Caco-2 (cell line): Measurements from ENCODE around the gene IL12RB2. TPM values are rescaled to one million over a fixed set of nuclear protein-coding genes. Genes with fewer than 3 reads are reported as not detected.

Experiments used
- BruUV-seq: library from RNA; stranded (reverse); fragments of 400-500 nt; replicated peaks from 2 replicates; lab custom pipeline; 2021; lab: Mats Ljungman, UMichigan
- CTCF ChIA-PET: fragments of 300-600 bp; sonication (Branson Sonifier 250); formaldehyde crosslinking; loops from one replicate; lab custom pipeline; 2022; ENCODE audit warnings: antibody characterized with exemption; lab: Charles Lee
- POLR2A ChIA-PET: fragments of 300-600 bp; sonication (Branson Sonifier 250); formaldehyde crosslinking; loops from one replicate; lab custom pipeline; 2022; ENCODE audit warnings: antibody characterized with exemption; lab: Charles Lee
- DNase-seq, 2 experiments: peaks; one replicate each; pipeline versions ENCODE4 v3.0.0 to v3.0.0-alpha.2; 2020 to 2022
- H3K27me3 ChIP-seq: replicated peaks from 2 replicates; pipeline ENCODE4 v1.6.0; 2011; ENCODE audit warnings: low read length; ENCODE audit not compliant: control insufficient read depth, insufficient read depth
- H3K36me3 ChIP-seq: 2 replicates; pipeline ENCODE4 v1.5.1; 2011; ENCODE audit warnings: low read length; ENCODE audit not compliant: control insufficient read depth, insufficient read depth
- H3K4me1 ChIP-seq: fragments of 250-450 bp; sonication (Bioruptor Pico); 2 replicates; pipeline ENCODE4 v1.5.1; 2020; ENCODE audit warnings: mild to moderate bottlenecking
- H3K4me3 ChIP-seq: 2 replicates; pipeline ENCODE4 v1.5.1; 2011; ENCODE audit warnings: low read depth, mild to moderate bottlenecking, control low read depth, low read length
- H3K9me3 ChIP-seq: fragments of 250-450 bp; sonication (Bioruptor Pico); 2 replicates; pipeline ENCODE4 v1.5.1; 2020; ENCODE audit warnings: mild to moderate bottlenecking, moderate library complexity
- H3K27ac Mint-ChIP-seq: one replicate; pipeline ENCODE4 v1.8.0; 2022; ENCODE audit warnings: mixed read lengths; ENCODE audit not compliant: unreplicated experiment
- H3K27me3 Mint-ChIP-seq: one replicate; pipeline ENCODE4 v1.8.0; 2022; ENCODE audit warnings: mixed read lengths; ENCODE audit not compliant: insufficient read depth, unreplicated experiment
- H3K36me3 Mint-ChIP-seq: one replicate; pipeline ENCODE4 v1.8.0; 2022; ENCODE audit warnings: mild to moderate bottlenecking, mixed read lengths; ENCODE audit not compliant: insufficient read depth, unreplicated experiment
- H3K4me1 Mint-ChIP-seq: one replicate; pipeline ENCODE4 v1.8.0; 2022; ENCODE audit warnings: low read depth, mixed read lengths; ENCODE audit not compliant: unreplicated experiment
- H3K4me3 Mint-ChIP-seq: one replicate; pipeline ENCODE4 v1.8.0; 2022; ENCODE audit warnings: mild to moderate bottlenecking, moderate library complexity, mixed read lengths; ENCODE audit not compliant: unreplicated experiment
- H3K9me3 Mint-ChIP-seq: one replicate; pipeline ENCODE4 v1.8.0; 2022; ENCODE audit warnings: mixed read lengths; ENCODE audit not compliant: unreplicated experiment
- CTCF ChIP-seq, 2 experiments: fragments of 200-600 bp in 1 of 2; IDR thresholded peaks; 1 replicate in 1 of 2; 2 replicates in 1 of 2; pipeline versions ENCODE4 v1.5.1 to v1.8.0; 2011 to 2022; ENCODE audit warnings: antibody characterized with exemption in 1 of 2, control low read depth in 1 of 2, inconsistent platforms in 1 of 2, low read depth in 1 of 2, low read length in 1 of 2, mild to moderate bottlenecking in 1 of 2, moderate library complexity in 1 of 2; ENCODE audit not compliant: insufficient read depth in 1 of 2, severe bottlenecking in 1 of 2, unreplicated experiment in 1 of 2
- intact Hi-C: fragments of 100-400 bp; cut with micrococcal nuclease; formaldehyde crosslinking; loops from one replicate; pipeline ENCODE4 v1.10.0; 2022; ENCODE audit not compliant: unreplicated experiment
- total RNA-seq: library from RNA; stranded (reverse); gene quantifications from 2 replicates; pipeline ENCODE4 v1.2.3, GENCODE V29; 2022

The IL12RB2 gene
- total RNA-seq, 1 experiment from 2014 or later, result 0.54 TPM

DNA sequence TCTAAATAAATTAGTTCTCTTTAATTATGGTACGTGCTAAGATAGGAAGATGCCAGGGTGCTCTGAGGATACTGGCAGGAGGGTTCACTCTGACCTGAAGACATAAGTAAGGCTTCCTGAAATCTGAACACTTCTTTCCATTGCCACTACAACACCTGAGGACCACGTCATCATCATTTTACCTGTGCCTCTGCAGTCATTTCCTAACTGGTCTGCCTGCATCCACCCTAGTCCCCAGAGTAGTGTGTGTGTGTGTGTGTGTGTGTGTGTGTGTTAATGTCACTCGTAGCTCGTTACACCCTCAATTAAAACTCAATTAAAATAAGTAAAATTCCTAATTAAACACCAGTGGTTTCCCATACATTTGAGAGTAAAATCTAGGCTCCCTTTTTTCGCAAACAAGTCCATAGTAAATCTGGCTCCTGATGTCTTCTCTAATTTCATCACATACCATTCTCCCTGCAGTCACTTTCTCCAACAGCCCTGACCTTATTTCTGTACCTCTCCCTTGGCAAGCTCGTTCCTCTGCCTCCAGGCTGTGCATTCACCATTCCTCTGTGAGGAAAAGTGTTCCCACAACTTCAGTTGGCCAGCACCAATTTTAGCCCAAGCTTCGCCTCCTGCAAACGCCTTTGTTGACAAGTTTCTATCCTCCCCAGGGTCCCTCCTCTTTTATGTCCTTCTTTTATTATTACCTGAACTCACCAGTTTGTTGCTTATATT is 8.7 kb downstream of the IL12RB2 start:
- Histone ChIP-seq H3K36me3 (no peaks in the 10 kb centered on the region), H3K4me3 (no peak overlapping the region), H3K9me3 (no peaks in the 10 kb centered on the region), H3K27me3 (no peaks in the 10 kb centered on the region), H3K4me1 (no peaks in the 10 kb centered on the region)
- Mint-ChIP-seq H3K9me3 (no peaks in the 10 kb centered on the region), H3K4me1 (no peaks in the 10 kb centered on the region), H3K27ac (no peak overlapping the region), H3K27me3 (peaks cover 3% of the 10 kb centered on the region), H3K4me3 (no peak overlapping the region), H3K36me3 (no peaks in the 10 kb centered on the region)
- CTCF ChIA-PET, result no interaction called here
- POLR2A ChIA-PET, result no interaction called here
- intact Hi-C loops, result no loop called here
- no TSS peak for BruUV-seq
- no peak for TF ChIP-seq CTCF (IDR thresholded peaks at IDR 0.05; ENCODE audit: insufficient read depth in 1 of 2, low read depth in 1 of 2, low read length in 1 of 2, severe bottlenecking in 1 of 2, unreplicated experiment in 1 of 2)
- no peak for DNase-seq

DNA sequence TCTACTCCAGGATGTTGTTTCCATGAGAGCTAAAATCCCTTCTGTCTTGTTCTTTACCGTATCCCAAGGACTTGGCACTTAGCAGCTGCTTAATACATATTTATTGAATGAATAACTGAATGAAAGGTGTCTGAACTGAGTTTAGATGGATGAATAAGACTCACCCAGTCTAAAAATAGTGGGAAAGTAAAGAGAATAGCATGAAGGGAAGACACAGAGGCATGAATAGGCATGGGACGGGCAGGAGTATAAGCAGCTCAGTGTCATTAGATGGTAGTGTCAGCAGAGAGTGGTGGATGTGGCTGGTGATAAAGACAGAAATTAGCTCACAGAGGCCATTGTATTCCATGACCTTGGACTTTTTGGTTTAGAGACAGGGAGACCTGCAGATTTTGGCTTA is 9.2 kb downstream of the IL12RB2 start:
- H3K4me1 ChIP-seq, result no peaks in the 10 kb centered on the region
- ChIA-PET CTCF (no interaction called here), POLR2A (no interaction called here)
- no peaks in the 10 kb centered on the region for H3K36me3 ChIP-seq
- H3K4me3 ChIP-seq, result no peak overlapping the region
- no peak for TF ChIP-seq CTCF (IDR thresholded peaks at IDR 0.05; ENCODE audit: insufficient read depth in 1 of 2, low read depth in 1 of 2, low read length in 1 of 2, severe bottlenecking in 1 of 2, unreplicated experiment in 1 of 2)
- Mint-ChIP-seq H3K36me3 (no peaks in the 10 kb centered on the region), H3K9me3 (no peaks in the 10 kb centered on the region), H3K27ac (no peak overlapping the region), H3K4me1 (no peaks in the 10 kb centered on the region), H3K4me3 (no peak overlapping the region), H3K27me3 (peaks cover 3% of the 10 kb centered on the region)
- no peaks in the 10 kb centered on the region for H3K9me3 ChIP-seq
- no peaks in the 10 kb centered on the region for H3K27me3 ChIP-seq
- BruUV-seq, result no TSS peak
- intact Hi-C loops, result no loop called here
- no peak for DNase-seq

DNA sequence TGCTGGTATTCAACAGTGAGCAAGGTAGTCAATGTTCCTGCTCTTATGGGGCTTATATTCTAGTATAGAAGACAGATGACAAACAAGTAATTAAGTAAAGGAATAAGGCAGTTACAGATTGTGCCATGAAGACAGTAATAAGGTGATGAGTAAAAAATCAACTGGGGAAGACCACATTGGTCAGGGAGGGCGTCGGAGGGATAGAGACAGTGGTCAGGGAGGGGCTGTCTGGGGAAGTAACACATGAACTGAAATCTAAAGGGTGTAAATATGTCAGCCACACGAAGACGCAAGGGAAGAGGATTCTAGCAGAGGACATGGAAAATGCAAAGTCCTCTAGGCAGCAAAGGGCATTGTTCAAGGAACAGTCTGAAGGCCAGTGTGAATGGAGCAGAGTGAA is 10.1 kb downstream of the IL12RB2 start:
- no peaks in the 10 kb centered on the region for H3K36me3 ChIP-seq
- intact Hi-C loops, result no loop called here
- no peaks in the 10 kb centered on the region for H3K27me3 ChIP-seq
- POLR2A ChIA-PET, result no interaction called here
- Mint-ChIP-seq H3K9me3 (no peaks in the 10 kb centered on the region), H3K36me3 (no peaks in the 10 kb centered on the region), H3K4me1 (no peaks in the 10 kb centered on the region), H3K27me3 (no peaks in the 10 kb centered on the region), H3K27ac (no peak overlapping the region), H3K4me3 (no peak overlapping the region)
- no TSS peak for BruUV-seq
- H3K4me1 ChIP-seq, result no peaks in the 10 kb centered on the region
- no peaks in the 10 kb centered on the region for H3K9me3 ChIP-seq
- TF ChIP-seq CTCF (IDR thresholded peaks at IDR 0.05; ENCODE audit: insufficient read depth in 1 of 2, low read depth in 1 of 2, low read length in 1 of 2, severe bottlenecking in 1 of 2, unreplicated experiment in 1 of 2), result no peak
- no peak overlapping the region for H3K4me3 ChIP-seq
- CTCF ChIA-PET, result no interaction called here
- no peak for DNase-seq
